NCI-H82 treated with DMSO at 0.1 percent for 48 hours (cell line): ENCODE results near the gene JAG2.

Experiments used
- DNase-seq: peaks from one replicate; lab custom pipeline; 2025; ENCODE audit not compliant: unreplicated experiment; lab: John Stamatoyannopoulos, UW

The JAG2 gene

GRCh38 chr14:105184461-105184860 lies 15.9 kb upstream of the JAG2 start:
- DNase-seq, result no peak

- DNase-seq, result no peak
Observed at GRCh38 chr14:105182296-105183020, 13.9 kb upstream of the JAG2 start.

GRCh38 chr14:105181549-105182295 lies 13.1 kb upstream of the JAG2 start:
- no peak for DNase-seq

- DNase-seq, result no peak
Observed at GRCh38 chr14:105180592-105181548, 12.3 kb upstream of the JAG2 start, which contains the start of gene NUDT14. TSS of gene NUDT14 (minus strand) at chr14:105181312. CDS start at chr14:105181209, 103 bp downstream.

- no peak for DNase-seq
Observed at GRCh38 chr14:105179191-105179590, 10.6 kb upstream of the JAG2 start.

GRCh38 chr14:105178868-105179140 lies 10.2 kb upstream of the JAG2 start:
- DNase-seq, result no peak

- DNase-seq, result no peak
Observed at GRCh38 chr14:105178069-105178867, 9.7 kb upstream of the JAG2 start.

- DNase-seq, result no peak
Observed at GRCh38 chr14:105177082-105177481, 8.5 kb upstream of the JAG2 start.

GRCh38 chr14:105176513-105176912 lies 7.9 kb upstream of the JAG2 start:
- DNase-seq, result no peak

- DNase-seq, result no peak
Observed at GRCh38 chr14:105173901-105174894, 5.6 kb upstream of the JAG2 start.

GRCh38 chr14:105173145-105173544 lies 4.6 kb upstream of the JAG2 start:
- DNase-seq, result no peak

- DNase-seq, result no peak
Observed at GRCh38 chr14:105172476-105172875, 3.9 kb upstream of the JAG2 start.

- no peak for DNase-seq
Observed at GRCh38 chr14:105171004-105171673, 2.6 kb upstream of the JAG2 start.

GRCh38 chr14:105169776-105170655 lies 1.4 kb upstream of the JAG2 start:
- no peak for DNase-seq

- no peak for DNase-seq
Observed at GRCh38 chr14:105168979-105169507, 467 bp upstream of the JAG2 start.

GRCh38 chr14:105168093-105168420 lies 519 bp downstream of the JAG2 start:
- DNase-seq, result no peak

GRCh38 chr14:105167303-105168092 lies 1.1 kb downstream of the JAG2 start:
- no peak for DNase-seq
